ENCODE data around the gene SPATS2. TPM values are rescaled to one million over a fixed set of nuclear protein-coding genes. Genes with fewer than 3 reads are reported as not detected.

The SPATS2 gene
- total and polyA plus RNA-seq, 2 donors (not counting 3 experiments of a cell fraction or from before 2014, with no cell fraction given): 55.8 to 66.5 TPM

- Histone ChIP-seq H3K9me3 (replicated peaks; ENCODE audit: control insufficient read depth, insufficient read depth, low read length) (no peaks in the 10 kb centered on the region), H3K4me2 (ENCODE audit: insufficient read depth, low read length) (peak overlapping the region; percentile 48), H3K9ac (replicated peaks; ENCODE audit: extremely low read depth, insufficient read depth, low read length) (no peak overlapping the region), H3K4me1 (ENCODE audit: control insufficient read depth, extremely low read depth, insufficient read depth, low read length) (peaks cover 6% of the 10 kb centered on the region), H3K79me2 (ENCODE audit: control insufficient read depth, insufficient read depth, low read length) (no peaks in the 10 kb centered on the region), H2AFZ (ENCODE audit: low read depth, low read length) (peak overlapping the region; percentile 94), H4K20me1 (replicated peaks; ENCODE audit: control insufficient read depth, extremely low read depth, insufficient read depth, low read length) (no peaks in the 10 kb centered on the region), H3K36me3 (ENCODE audit: control insufficient read depth in 2 of 2, extremely low read depth in 1 of 2, insufficient read depth in 2 of 2, low read length in 2 of 2) (no peaks in the 10 kb centered on the region), H3K4me3 (replicated peaks in 1 of 3; ENCODE audit: insufficient read depth in 1 of 3, low read depth in 1 of 3, low read length in 3 of 3) (peak overlapping the region in 1 of 3 experiments; percentile 19), H3K27ac (ENCODE audit: insufficient read depth, low read depth, low read length) (no peak overlapping the region), H3K27me3 (ENCODE audit: control insufficient read depth in 2 of 2, insufficient read depth in 2 of 2, low read length in 2 of 2) (peaks cover 0 to 5% of the 10 kb centered on the region in 2 experiments), H3K9me1 (replicated peaks; ENCODE audit: control insufficient read depth, extremely low read depth, insufficient read depth, low read length) (no peaks in the 10 kb centered on the region)
- ChIA-PET CTCF (interaction anchor here (1.9 to 2.5 kb wide), 2 partner anchors 190 to 217 kb away, joined by 6 to 12 read pairs; no protein-coding TSS in a partner anchor), POLR2A (no interaction called here)
- DNase-seq (ENCODE audit: low read depth, low spot score): no peak
- no peak for FAIRE-seq
- TF ChIP-seq EZH2 (IDR thresholded peaks at IDR 0.05; ENCODE audit: borderline replicate concordance, low read depth, low read length, severe bottlenecking) (no peak), CTCF (IDR thresholded peaks at IDR 0.05; ENCODE audit: extremely low read depth in 1 of 2, insufficient read depth in 1 of 2, low read depth in 1 of 2, low read length in 2 of 2) (no peak), FOS (IDR thresholded peaks at IDR 0.05; ENCODE audit: borderline replicate concordance, insufficient read depth, low read length) (no peak), POLR2AphosphoS5 (IDR thresholded peaks at IDR 0.05; ENCODE audit: insufficient read depth, low read depth, low read length) (no peak), JUN (IDR thresholded peaks at IDR 0.05; ENCODE audit: borderline replicate concordance, insufficient read depth, insufficient read length, low read depth) (no peak), MYC (IDR thresholded peaks at IDR 0.05; ENCODE audit: low read depth, low read length) (no peak), POLR2A (IDR thresholded peaks at IDR 0.05; ENCODE audit: low read depth, low read length) (no peak)
- BruUV-seq (replicated peaks): no TSS peak
- dilution Hi-C loops (cut with MboI; ENCODE audit: extremely low pct_ligation_motif_present, low sequenced_read_pairs) (no loop called here), intact Hi-C loops (cut with micrococcal nuclease) (no loop called here)
Measured at GRCh38 chr12:49548481-49548821, 181.2 kb downstream of the SPATS2 start.

All from endothelial cell of umbilical vein (primary cell).